Panc1 (cell line): ENCODE results near the gene TTLL10. TPM values are rescaled to one million over a fixed set of nuclear protein-coding genes. Genes with fewer than 3 reads are reported as not detected.

Experiments
- ATAC-seq: fragments of 200-7000 bp; cut with Tn5 transposase; 2 replicates; pipeline ENCODE4 v1.9.1; 2020; ENCODE audit warnings: mild to moderate bottlenecking, moderate library complexity
- BruUV-seq: library from RNA; stranded (reverse); fragments of 400-500 nt; replicated peaks from 2 replicates; lab custom pipeline; 2021; lab: Mats Ljungman, UMichigan
- CTCF ChIA-PET: fragments of 300-600 bp; sonication (Branson Sonifier 250); formaldehyde crosslinking; loops from one replicate; lab custom pipeline; 2022; ENCODE audit warnings: antibody characterized with exemption; lab: Charles Lee
- POLR2A ChIA-PET: fragments of 300-600 bp; sonication (Branson Sonifier 250); formaldehyde crosslinking; loops from one replicate; lab custom pipeline; 2022; ENCODE audit warnings: antibody characterized with exemption; lab: Charles Lee
- DNase-seq: peaks from one replicate; pipeline ENCODE4 v3.0.0-alpha.2; 2010; ENCODE audit warnings: low read depth, low spot score
- H3K27ac ChIP-seq: 2 replicates; pipeline ENCODE4 v1.5.1; 2011; ENCODE audit warnings: mild to moderate bottlenecking, low read length, inconsistent platforms
- H3K27me3 ChIP-seq: fragments of 200-500 bp; sonication (Bioruptor generic); 2 replicates; pipeline ENCODE4 v1.6.0; 2014; ENCODE audit warnings: low read length, inconsistent platforms; ENCODE audit not compliant: control insufficient read depth, insufficient read depth
- H3K36me3 ChIP-seq: fragments of 200-500 bp; sonication (Bioruptor generic); 2 replicates; pipeline ENCODE4 v1.5.1; 2014; ENCODE audit warnings: inconsistent platforms, mild to moderate bottlenecking, low read length, moderate library complexity; ENCODE audit not compliant: control insufficient read depth, insufficient read depth
- H3K4me1 ChIP-seq: 2 replicates; pipeline ENCODE4 v1.5.1; 2011; ENCODE audit warnings: inconsistent platforms, mild to moderate bottlenecking, low read length, moderate library complexity; ENCODE audit not compliant: control insufficient read depth, insufficient read depth
- H3K4me3 ChIP-seq, 2 experiments: 2 replicates each; pipeline ENCODE4 v1.5.1; 2011 to 2012; ENCODE audit warnings: low read depth in 2 of 2, low read length in 2 of 2, mild to moderate bottlenecking in 2 of 2, inconsistent platforms in 1 of 2, moderate library complexity in 1 of 2
- H3K9me3 ChIP-seq: fragments of 200-500 bp; sonication (Bioruptor generic); 2 replicates; pipeline ENCODE4 v1.5.1; 2014; ENCODE audit warnings: low read depth, mild to moderate bottlenecking, inconsistent platforms, low read length, moderate library complexity; ENCODE audit not compliant: control insufficient read depth, insufficient read depth
- CTCF ChIP-seq: fragments of 450-650 bp; IDR thresholded peaks from 2 replicates; pipeline ENCODE4 v1.5.1; 2017; ENCODE audit warnings: mild to moderate bottlenecking
- POLR2AphosphoS5 ChIP-seq: IDR thresholded peaks from 2 replicates; pipeline ENCODE4 v1.6.1; 2012; ENCODE audit warnings: mild to moderate bottlenecking, low read depth, low read length, moderate library complexity
- REST ChIP-seq, 2 experiments: IDR thresholded peaks; 2 replicates each; pipeline ENCODE4 v1.6.1; 2011 to 2012; ENCODE audit warnings: low read depth in 2 of 2, control low read depth in 1 of 2, low read length in 1 of 2, mild to moderate bottlenecking in 1 of 2, moderate library complexity in 1 of 2; ENCODE audit not compliant: insufficient read depth in 1 of 2
- SIN3A ChIP-seq: IDR thresholded peaks from 2 replicates; pipeline ENCODE4 v1.6.1; 2012; ENCODE audit warnings: low read depth, mild to moderate bottlenecking, low read length, moderate library complexity, borderline replicate concordance; ENCODE audit not compliant: insufficient read depth
- TCF7L2 ChIP-seq: IDR thresholded peaks from 2 replicates; pipeline ENCODE4 v1.6.1; 2011; ENCODE audit warnings: mild to moderate bottlenecking, low read depth, low read length, inconsistent platforms
- in situ Hi-C: cut with HindIII; loops from 2 replicates; pipeline ENCODE4 v1.10.0; 2016; ENCODE audit warnings: low sequenced_read_pairs, low pct_unique_long_range_greater_than_20kb
- intact Hi-C: fragments of 100-400 bp; cut with micrococcal nuclease; formaldehyde crosslinking; loops from one replicate; pipeline ENCODE4 v1.10.0; 2022; ENCODE audit not compliant: unreplicated experiment
- total RNA-seq: library from RNA; stranded (reverse); gene quantifications from one replicate; pipeline ENCODE4 v1.2.1, GENCODE V29; 2021; ENCODE audit not compliant: unreplicated experiment

Gene TTLL10
- total RNA-seq, 1 experiment from 2014 or later, result not detected

GRCh38 chr1:1236945-1237873, 63.5 kb downstream of the TTLL10 start:
- intact Hi-C loops (no loop called here), in situ Hi-C loops (no loop called here)
- ChIA-PET CTCF (interaction anchor here (0.5 kb wide), 1 partner anchor 198 kb away, joined by 3 read pairs; no protein-coding TSS in a partner anchor), POLR2A (interaction anchor here (0.6 kb wide), 1 partner anchor 218 kb away, joined by 3 read pairs; no protein-coding TSS in a partner anchor)
- BruUV-seq, result no TSS peak
- peaks cover 75% of the 10 kb centered on the region for H3K4me1 ChIP-seq
- H3K36me3 ChIP-seq, result no peaks in the 10 kb centered on the region
- DNase-seq, result no peak
- no peaks in the 10 kb centered on the region for H3K27me3 ChIP-seq
- H3K4me3 ChIP-seq, result peak overlapping the region in 1 of 2 experiments; percentile 16; a peak in 1 of 4 replicates
- peak; percentile 23 for ATAC-seq
- no peaks in the 10 kb centered on the region for H3K9me3 ChIP-seq
- H3K27ac ChIP-seq, result peak overlapping the region; percentile 82
- TF ChIP-seq TCF7L2 (no peak), POLR2AphosphoS5 (no peak; the same call in 1 of the 2 replicates), CTCF (no peak), SIN3A (no peak)

GRCh38 chr1:1237874-1238701, 64.4 kb downstream of the TTLL10 start:
- Histone ChIP-seq H3K27me3 (no peaks in the 10 kb centered on the region), H3K36me3 (no peaks in the 10 kb centered on the region), H3K27ac (peak overlapping the region; percentile 82), H3K4me1 (peaks cover 75% of the 10 kb centered on the region), H3K9me3 (no peaks in the 10 kb centered on the region), H3K4me3 (peak overlapping the region in 1 of 2 experiments; percentile 16; a peak in 1 of 4 replicates)
- intact Hi-C loops (no loop called here), in situ Hi-C loops (no loop called here)
- ChIA-PET POLR2A (no interaction called here), CTCF (interaction anchor here (0.9 kb wide), 1 partner anchor 116 kb away, joined by 3 read pairs; no protein-coding TSS in a partner anchor)
- no peak for DNase-seq
- peak; percentile 19 for ATAC-seq
- no TSS peak for BruUV-seq
- TF ChIP-seq TCF7L2, result no peak
- 0 out of 2 replicates have a peak, but pooled peaks have one; percentile 4 for TF ChIP-seq SIN3A
- no peak for TF ChIP-seq CTCF
- 0 out of 4 replicates have a peak, but pooled peaks of 1 of the 2 experiments have one; percentile 18 for TF ChIP-seq REST (IDR thresholded peaks at IDR 0.05; ENCODE audit: insufficient read depth in 1 of 2, low read depth in 2 of 2, low read length in 1 of 2)
- TF ChIP-seq POLR2AphosphoS5, result no peak; the same call in 1 of the 2 replicates
